T-helper 1 cell (primary cell): Measurements from ENCODE around the gene INCENP.
"Not testable (repeated sequence)": the region's sequence is repeated elsewhere in the genome, so short reads cannot be mapped to it uniquely, and the experiment has no call there.

ENCODE experiments used
- DNase-seq, 5 donors: peaks; one replicate each; pipeline ENCODE4 v3.0.0-alpha.2; 2012 to 2020

The INCENP gene

GRCh38 chr11:62172294-62172693 is 48.5 kb downstream of the INCENP start:
- DNase-seq: no peak

GRCh38 chr11:62176766-62177165 is 53.0 kb downstream of the INCENP start:
- DNase-seq: no peak

GRCh38 chr11:62179995-62180394 is 56.2 kb downstream of the INCENP start:
- no peak for DNase-seq

- no peak for DNase-seq
Observed at GRCh38 chr11:62181097-62181496, 57.3 kb downstream of the INCENP start.

- DNase-seq: no peak
Observed at GRCh38 chr11:62182147-62182891, 58.5 kb downstream of the INCENP start.

- no peak for DNase-seq
Observed at GRCh38 chr11:62186195-62186594, 62.4 kb downstream of the INCENP start.

- no peak for DNase-seq
Observed at GRCh38 chr11:62190011-62190410, 66.2 kb downstream of the INCENP start, which contains the start of gene SCGB1D1. Gene SCGB1D1, plus strand, starts transcription at chr11:62190216. Its CDS starts 69 bp downstream, at chr11:62190285.

- no peak for DNase-seq
Observed at GRCh38 chr11:62193952-62194351, 70.1 kb downstream of the INCENP start.

- DNase-seq: not testable (repeated sequence)
Observed at GRCh38 chr11:62195010-62195409, 71.2 kb downstream of the INCENP start.

GRCh38 chr11:62195945-62196344 is 72.1 kb downstream of the INCENP start:
- no peak for DNase-seq

GRCh38 chr11:62197400-62197799 is 73.6 kb downstream of the INCENP start:
- not testable (repeated sequence) for DNase-seq

GRCh38 chr11:62201376-62201775 is 77.6 kb downstream of the INCENP start:
- no peak for DNase-seq
